HL-60/S4 (cell line): ENCODE data around the gene LYPLA2.

Source experiments
- in situ Hi-C: fragments of 300-500 bp; cut with MboI; formaldehyde crosslinking; loops from 2 replicates; pipeline ENCODE4 v1.14.3; 2022; ENCODE audit warnings: low sequenced_read_pairs

The LYPLA2 gene

DNA sequence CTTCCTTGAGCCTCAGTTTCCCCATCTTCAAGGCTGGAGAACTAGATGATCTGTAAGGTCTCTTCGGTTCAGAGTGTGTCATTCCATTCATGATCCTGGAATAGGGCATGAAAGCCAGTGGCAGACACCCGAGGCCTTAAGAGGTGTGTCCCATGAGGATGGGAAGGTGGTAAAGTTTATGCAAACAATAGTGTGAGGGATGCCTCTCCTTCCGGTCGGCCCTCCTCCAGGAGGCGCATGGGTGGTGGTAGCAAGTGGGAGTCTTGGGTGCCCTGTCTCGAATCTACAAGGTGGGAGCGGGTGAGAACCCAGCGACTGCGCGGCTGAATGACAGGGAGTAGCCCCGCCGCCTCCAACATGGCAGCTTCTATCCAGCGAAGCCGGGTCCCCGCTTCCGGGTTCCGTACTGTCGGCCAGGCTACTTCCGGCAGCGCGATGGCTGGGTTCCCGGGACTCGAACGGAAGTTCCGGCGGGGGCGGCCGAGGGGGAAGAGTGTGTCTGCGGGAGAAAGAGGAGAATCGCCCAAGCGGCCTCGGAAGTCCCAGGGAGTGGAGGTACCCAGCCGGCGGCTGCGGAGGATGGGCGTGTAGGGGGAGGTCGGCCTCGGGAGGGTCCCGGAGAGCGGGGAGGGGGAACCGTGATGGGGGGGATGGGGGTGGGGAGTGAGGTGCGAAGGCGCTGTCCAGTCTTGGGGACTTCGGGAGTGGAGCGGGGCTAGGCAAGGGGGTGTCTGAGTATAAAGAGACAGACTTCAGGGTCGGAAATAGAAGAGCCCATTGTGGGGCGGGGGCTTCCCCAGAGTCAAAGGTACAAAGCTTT is at the start of gene LYPLA2:
TSS of gene LYPLA2 (plus strand) at position 450 of the 820 bp plus-strand sequence. CDS start 1,538 bp downstream, outside the sequence.
- in situ Hi-C loops = no loop called here

DNA sequence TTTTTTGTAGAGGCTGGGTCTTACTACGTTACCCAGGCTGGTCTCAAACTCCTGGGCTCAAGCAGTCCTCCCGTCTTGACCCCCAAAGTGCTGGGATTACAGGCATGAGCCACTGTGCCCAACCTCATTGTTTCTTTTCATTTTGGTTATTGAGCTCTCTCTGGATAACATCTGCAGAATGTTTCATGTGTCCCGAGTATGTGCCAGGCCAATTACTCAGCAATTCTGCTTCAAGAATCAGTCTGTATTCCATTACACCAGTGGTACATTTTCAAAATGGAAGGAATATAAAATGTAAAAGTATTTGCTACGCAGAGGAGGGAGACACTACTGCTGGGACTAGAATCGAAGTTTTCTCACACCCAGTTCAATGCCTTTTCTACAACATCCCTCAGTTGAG is 49.3 kb upstream of the LYPLA2 start:
- in situ Hi-C loops = no loop called here

DNA sequence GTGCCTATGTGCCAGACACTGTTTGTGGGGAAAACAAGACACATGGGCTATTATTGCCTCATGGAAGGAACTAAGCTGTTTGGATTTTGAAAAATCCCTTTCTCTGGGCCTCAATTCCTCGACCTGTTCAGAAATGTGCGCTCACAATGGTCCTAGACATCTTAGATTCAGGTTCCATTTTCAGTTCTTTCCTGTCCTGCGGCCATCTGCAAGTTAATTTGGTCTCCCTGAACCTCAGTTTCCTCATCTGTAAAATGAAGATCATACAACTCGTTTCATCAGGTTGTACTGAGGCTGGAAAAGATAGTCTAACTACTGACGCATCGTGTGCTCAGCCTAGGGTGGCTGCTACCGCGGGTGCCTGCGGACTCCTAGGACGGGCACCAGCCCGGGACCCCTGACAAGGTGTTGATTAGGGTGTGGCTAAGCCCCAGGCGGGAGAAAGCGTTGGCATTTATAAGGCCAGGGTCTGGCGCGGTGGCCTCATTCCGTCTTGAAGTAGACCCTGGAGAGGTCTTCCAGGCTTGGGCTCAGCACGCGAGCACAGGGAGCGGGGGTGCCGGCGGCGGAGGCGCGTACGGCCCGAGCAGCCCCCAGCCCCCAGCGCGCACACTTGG is 48.2 kb upstream of the LYPLA2 start:
- in situ Hi-C loops = no loop called here

DNA sequence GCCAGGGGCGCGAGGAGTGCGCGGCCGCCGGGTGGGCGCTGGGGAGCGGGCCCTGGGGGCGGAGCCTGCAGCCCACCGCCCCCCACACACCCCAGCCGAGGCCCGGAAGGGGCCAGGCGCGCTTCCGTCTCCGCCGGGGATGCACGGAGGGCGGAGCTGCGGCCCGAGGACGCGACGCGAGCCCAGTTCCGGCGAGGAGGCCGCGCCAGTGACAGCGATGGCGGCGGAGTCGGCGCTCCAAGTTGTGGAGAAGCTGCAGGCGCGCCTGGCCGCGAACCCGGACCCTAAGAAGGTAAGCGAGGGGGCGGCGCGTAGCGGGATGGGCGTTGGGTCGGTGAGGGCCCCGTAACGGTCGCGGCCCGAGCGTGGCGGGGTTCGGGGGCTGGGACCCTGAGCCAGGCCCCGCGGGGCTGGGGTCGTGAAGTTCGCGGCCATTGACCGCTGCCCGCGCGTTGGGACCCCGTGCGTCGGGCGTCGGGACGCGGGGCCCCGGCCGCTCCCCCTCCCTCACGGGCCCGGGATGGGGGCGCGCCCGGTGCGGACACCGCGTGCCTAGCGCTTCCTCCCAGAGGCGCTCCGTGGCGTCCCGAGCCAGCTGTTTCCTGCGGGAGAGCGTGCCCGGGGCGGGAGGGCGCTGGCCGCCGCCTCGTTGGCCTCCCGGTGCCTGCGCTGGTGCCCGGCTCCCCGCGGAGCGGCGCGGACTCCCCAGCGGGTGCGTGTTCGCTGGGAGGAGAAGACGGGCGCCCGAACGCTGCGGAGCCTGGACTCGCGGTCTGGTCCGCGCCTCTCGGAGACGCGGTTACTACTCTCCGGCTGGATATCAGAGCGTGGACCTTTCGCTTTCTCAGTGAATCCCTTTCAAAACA is 47.4 kb upstream of the LYPLA2 start, which contains the start of gene ELOA:
TSS of gene ELOA (plus strand) at position 185 of the 866 bp plus-strand sequence. CDS start at position 218, 33 bp downstream.
- in situ Hi-C loops = no loop called here

DNA sequence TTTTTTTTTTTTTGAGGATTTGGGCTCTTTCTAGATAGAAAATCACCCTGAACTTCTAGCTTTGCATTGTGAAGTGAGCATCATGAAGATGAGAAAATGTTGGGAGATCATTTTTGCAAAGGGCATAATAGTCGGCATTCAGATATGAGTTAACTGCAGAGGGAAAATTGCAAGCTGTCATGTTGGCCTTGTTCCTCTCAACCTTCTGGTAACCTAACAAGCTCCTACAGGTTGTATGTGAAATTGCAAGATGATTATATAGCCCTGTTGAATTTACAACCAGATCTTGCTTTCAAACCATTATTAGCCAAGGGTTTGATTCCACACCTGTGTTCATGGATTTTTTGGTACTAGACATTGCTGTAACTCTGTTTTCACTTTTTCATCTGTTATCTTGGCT is 45.4 kb upstream of the LYPLA2 start:
- in situ Hi-C loops = no loop called here

DNA sequence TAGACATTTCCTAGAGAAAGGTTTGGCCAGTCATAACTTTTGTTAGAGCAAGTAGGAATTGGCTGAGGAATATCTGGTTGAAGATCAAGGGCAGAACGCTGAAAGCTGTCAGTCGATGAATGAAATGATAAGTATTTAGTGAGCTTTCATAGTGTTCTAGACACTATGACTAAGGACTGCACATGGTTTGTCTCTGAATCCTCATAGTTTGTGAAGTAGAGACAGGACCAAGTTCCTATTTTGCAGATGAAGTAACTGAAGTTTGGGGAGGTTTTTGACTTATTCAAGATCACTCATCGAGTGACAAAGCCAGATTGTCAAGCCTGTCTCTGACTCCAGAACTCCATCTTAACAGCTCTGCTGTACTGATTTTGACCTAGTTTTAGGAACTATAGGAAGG is 42.9 kb upstream of the LYPLA2 start:
- in situ Hi-C loops = no loop called here

DNA sequence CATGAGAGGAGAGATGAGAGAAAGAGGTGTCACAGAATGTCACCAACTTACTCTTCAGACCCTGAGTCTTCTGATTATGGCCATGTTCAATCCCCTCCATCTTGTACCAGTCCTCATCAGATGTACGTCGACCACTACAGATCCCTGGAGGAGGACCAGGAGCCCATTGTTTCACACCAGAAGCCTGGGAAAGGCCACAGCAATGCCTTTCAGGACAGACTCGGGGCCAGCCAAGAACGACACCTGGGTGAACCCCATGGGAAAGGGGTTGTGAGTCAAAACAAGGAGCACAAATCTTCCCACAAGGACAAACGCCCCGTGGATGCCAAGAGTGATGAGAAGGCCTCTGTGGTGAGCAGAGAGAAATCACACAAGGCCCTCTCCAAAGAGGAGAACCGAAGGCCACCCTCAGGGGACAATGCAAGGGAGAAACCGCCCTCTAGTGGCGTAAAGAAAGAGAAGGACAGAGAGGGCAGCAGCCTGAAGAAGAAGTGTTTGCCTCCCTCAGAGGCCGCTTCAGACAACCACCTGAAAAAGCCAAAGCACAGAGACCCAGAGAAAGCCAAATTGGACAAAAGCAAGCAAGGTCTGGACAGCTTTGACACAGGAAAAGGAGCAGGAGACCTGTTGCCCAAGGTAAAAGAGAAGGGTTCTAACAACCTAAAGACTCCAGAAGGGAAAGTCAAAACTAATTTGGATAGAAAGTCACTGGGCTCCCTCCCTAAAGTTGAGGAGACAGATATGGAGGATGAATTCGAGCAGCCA is 39.7 kb upstream of the LYPLA2 start:
- in situ Hi-C loops = no loop called here

DNA sequence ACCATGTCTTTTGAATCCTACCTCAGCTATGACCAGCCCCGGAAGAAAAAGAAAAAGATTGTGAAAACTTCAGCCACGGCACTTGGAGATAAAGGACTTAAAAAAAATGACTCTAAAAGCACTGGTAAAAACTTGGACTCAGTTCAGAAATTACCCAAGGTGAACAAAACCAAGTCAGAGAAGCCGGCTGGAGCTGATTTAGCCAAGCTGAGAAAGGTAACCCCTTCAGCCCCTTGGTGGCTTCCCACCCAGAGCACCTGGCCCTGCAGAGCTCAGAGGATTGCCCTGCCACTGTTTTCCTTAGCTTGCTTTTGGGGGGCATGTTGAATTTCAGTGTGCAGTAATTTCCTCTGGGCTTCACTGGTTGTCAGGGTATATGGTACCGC is 39.1 kb upstream of the LYPLA2 start:
- in situ Hi-C loops = no loop called here

DNA sequence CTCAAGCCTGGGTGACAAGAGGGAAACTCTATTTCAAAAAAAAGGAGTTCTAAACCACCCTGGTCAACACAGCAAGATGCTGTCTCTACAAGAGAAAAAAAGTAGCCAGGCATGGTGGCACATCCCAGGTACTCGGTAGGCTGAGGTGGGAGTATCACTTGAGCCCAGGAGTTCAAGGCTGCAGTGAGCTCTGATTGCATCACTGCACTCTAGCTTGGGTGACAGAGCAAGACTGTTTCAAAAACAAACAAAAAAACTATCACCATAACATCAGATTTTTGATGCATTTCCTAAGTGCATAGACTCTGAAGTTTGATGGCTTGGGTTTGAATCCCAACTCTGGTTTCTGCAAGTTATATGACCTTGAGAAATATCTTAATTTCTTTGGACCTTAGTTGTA is 38.0 kb upstream of the LYPLA2 start:
- in situ Hi-C loops = no loop called here

DNA sequence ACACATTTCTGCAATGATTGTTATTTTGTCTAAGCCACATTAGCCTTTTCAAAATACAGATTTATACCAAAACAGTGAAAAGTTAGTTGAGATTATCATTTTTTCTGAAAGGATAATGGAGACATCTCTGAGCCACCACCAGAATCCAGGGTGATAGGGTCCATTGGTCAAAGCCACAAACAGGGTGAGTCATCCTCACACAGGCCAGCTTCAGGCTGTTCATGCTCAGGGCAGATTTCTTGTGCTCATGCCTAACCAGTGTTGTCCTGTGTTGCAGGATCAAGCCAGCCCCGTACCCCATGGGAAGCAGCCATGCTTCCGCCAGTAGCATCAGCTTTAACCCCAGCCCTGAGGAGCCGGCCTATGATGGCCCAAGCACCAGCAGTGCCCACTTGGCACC is 34.3 kb upstream of the LYPLA2 start:
- in situ Hi-C loops = no loop called here

DNA sequence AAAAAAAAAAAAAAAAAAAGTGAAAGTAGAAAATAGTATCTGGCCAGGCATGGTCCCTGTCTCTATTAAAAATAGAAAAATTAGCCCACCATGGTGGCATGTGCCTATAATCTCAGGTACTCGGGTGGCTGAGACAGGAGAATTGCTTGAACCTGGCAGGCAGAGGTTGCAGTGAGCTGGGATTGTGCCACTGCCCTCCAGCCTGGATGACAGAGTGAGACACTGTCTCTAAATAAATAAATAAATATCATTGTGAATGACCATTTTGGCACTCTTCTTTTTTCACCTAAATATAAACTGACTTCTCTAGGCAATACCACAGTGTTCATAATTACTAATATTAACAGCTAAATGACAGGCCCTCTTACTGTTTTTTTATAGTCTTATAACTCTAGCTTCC is 33.1 kb upstream of the LYPLA2 start:
- in situ Hi-C loops = no loop called here

DNA sequence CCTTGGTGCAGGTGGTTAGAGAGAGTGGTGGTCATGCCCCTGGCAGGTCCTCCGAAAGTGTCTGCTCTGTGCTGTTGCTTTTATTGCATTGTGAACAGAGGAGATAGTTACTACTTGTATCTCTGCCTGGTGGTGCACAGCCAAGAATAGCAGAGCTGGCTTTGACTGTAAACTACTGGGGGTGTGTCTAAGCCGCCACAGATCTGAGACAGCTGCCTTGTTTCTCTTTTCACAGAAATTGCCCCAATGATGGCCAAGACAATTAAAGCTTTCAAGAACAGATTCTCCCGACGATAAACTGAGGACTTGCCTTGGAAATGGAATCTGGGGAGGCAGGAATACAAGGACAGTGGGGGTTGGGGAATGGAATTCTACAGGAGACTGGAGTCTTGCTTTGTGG is 31.7 kb upstream of the LYPLA2 start:
- in situ Hi-C loops = no loop called here

DNA sequence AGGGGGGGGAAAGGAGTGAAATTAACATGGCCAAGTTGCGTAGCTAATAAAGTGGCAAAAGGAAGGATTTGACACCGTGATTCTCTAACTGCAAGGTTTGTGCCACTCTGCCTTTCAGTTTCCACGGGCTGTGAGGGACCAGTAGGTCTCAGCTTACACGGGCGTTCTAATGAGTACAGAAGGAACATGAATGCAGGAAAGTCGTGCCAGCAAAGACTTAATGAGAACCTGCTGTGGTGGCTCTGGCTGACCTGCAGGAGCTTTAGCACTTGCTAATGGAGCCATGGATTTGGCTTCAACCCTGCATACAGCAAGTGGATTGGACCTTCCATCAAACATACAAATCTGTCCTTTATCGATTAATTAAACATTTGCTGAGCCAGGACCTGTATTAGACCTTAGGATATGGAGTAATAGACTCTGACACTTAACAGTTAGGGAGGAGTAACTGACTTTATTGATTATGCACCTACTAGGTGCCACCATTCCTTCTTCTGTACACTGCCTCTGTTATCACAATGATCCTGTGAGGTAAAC is 27.8 kb upstream of the LYPLA2 start:
- in situ Hi-C loops = no loop called here

DNA sequence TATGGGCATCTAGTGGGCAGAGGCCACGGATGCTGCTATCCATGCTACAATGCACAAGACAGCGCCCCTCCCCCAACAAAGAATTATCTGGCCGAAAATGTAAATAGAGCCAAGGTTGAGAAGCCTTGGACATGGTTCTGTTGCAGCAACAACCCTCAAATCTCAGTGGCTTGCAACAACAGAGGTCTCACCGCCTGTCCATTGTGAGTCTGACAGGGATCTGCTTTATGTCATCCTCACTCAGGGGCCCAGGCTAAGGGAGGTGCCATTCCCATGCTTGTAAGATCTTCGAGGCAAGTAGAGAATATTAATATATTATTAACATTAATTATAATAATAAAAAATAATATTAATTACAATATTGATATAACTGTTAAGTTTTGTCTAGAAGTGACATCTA is 22.2 kb upstream of the LYPLA2 start:
- in situ Hi-C loops = no loop called here

DNA sequence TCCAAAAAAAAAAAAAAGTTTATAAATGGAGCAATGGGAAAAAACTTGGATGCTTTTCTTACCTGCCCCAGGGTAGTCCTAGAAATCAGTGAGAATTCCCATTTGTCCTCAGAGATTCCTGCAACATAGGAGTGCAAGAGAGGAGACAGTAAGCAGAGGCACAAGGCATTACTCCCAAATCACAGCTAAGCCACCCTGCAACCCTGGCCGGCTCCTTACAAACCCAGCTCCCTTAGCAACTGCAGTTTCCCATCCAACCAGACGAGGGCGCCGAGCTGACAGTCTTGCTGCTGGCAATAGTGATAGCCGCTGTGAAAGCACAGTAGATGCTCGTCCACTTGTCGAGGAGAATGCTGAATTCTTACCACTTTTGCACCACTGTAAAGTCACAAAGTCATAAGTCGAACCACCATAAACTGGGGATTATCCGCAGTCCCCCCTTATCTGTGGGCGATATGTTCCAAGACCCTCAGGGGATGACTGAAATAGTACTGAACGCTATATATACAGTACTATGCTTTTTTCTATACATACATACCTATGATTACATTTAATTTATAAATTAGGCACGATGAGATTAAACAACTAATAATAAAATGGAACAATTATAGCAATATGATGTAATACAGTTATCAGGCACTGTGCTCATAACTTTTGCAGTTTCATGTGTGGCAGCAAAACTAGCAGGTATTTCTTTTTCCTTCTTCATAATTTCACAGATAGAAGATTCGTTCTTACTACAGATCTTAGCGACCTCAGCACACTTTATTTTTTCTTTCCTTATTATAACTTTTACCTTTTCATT is 18.7 kb upstream of the LYPLA2 start:
- in situ Hi-C loops = loop anchor here (10.0 kb wide), 1 partner anchor 143 kb away; the partner anchor contains the start of gene CNR2

DNA sequence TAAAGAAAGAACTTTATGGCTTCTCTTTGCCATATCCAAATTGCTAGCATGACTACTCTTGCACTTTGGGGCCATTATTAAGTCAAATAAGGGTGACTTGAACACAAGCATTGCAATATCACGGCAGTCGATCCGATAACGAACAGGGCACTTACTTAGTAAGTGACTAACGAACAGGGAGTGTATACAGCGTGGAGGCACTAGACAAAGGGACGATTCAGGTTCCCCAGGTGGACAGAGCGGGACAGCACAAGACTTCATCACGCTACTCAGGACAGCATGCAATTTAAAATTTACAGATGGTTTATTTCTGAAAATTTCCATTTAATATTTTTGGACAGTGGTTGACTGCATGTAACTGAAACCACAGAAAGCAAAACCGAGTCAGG is 18.1 kb upstream of the LYPLA2 start:
- in situ Hi-C loops = loop anchor here (10.0 kb wide), 1 partner anchor 142 kb away; the partner anchor contains the start of gene CNR2

DNA sequence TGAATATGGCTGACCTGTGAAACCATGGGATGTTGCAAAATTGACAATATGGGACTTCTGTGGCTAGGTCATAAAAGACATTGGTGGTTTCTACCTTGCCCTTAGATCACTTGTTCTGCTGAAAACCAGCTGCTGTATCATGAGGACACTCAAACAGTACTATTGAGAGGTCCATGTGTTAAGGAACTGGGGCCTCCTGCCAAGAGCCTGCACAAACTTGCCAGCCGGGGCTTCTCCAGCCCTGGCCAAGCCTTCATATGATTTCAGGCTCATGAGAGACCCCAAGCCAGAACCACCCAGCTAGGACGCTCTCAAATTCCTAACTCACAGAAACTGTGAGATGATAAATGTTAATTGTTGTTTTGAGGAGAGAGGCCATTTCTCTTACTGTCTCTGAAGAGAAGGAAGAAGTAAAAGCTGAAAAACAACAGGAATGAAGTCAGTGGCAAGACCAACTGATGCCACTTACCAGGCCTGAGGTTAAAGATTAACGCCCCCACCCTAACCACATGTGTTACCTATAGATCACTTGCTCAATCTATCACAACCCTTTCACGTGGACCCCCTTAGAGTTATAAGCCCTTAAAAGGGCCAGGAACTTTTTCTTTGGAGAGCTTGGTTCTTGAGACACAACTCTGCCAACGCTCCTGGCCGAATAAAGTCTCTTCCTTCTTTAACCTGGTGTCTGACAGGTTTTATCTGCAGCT is 16.6 kb upstream of the LYPLA2 start:
- in situ Hi-C loops = loop anchor here (10.0 kb wide), 1 partner anchor 140 kb away; the partner anchor contains the start of gene CNR2

DNA sequence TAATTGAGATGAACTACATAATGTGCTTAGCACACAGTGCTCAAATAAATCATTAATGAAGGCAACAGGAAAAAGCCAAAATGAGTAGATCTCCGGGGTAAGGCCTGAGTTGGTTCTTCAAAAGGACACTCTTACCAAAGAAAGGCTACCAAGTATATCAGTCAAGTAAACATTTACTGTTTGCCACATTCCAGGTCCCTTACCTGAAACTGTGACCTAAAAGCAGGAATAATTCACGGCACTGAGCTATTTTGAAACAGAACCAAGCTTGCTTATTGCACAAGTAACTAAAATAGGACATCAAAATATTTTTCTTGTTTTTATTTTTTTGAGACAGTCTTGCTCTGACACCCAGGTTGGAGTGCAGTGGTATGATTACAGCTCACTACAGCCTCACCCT is 14.7 kb upstream of the LYPLA2 start:
- in situ Hi-C loops = loop anchor here (10.0 kb wide), 1 partner anchor 139 kb away; the partner anchor contains the start of gene CNR2
